ENCODE measurements around the gene EFCAB7. TPM values are rescaled to one million over a fixed set of nuclear protein-coding genes. Genes with fewer than 3 reads are reported as not detected.

Gene EFCAB7
- total and polyA plus RNA-seq, 8 donors, result 2.0 to 4.5 (median 3.6) TPM

- Histone ChIP-seq H3K4me3 (no peak overlapping the region), H3K36me3 (no peaks in the 10 kb centered on the region), H3K9me3 (no peaks in the 10 kb centered on the region), H3K27ac (no peak overlapping the region), H3K27me3 (no peaks in the 10 kb centered on the region), H3K4me1 (peaks cover 0 to 12% (median 9%) of the 10 kb centered on the region in 3 donors)
- peak in 2 of 6 donors; percentile 11 to 34 for DNase-seq
- WGBS, 2 donors, result 51 to 61% methylated on average over 6 of the region's 6 CpGs
- ATAC-seq, result peak; percentile 53 to 85 (median 74)
- FAIRE-seq, result no peak
- intact Hi-C loops (cut with DNase I), result no loop called here
- TF ChIP-seq CTCF (IDR thresholded peaks at IDR 0.05), result peak in 3 of 4 donors; percentile 19 to 51 (median 34)
Observed at GRCh38 chr1:63557365-63557987, 34.2 kb downstream of the EFCAB7 start.

- no peak overlapping the region for H3K4me3 ChIP-seq
- no peak for FAIRE-seq
- H3K36me3 ChIP-seq, result no peaks in the 10 kb centered on the region
- no peaks in the 10 kb centered on the region for H3K27me3 ChIP-seq
- intact Hi-C loops (cut with DNase I), result no loop called here
- no peak for TF ChIP-seq CTCF (IDR thresholded peaks at IDR 0.05)
- H3K27ac ChIP-seq, result no peak overlapping the region
- no peak for DNase-seq
- no peak for ATAC-seq
- peaks cover 0 to 12% (median 9%) of the 10 kb centered on the region in 3 donors for H3K4me1 ChIP-seq
- no peaks in the 10 kb centered on the region for H3K9me3 ChIP-seq
- WGBS, 2 donors, result 69 to 72% methylated on average over 2 of the region's 2 CpGs
Observed at GRCh38 chr1:63559357-63559756, 36.0 kb downstream of the EFCAB7 start.

GRCh38 chr1:63563745-63564144 is 40.4 kb downstream of the EFCAB7 start:
- TF ChIP-seq CTCF (IDR thresholded peaks at IDR 0.05), result no peak
- intact Hi-C loops (cut with DNase I), result no loop called here
- H3K27ac ChIP-seq, result no peak overlapping the region
- peaks cover 0 to under 1% (median 0%) of the 10 kb centered on the region in 3 donors for H3K4me1 ChIP-seq
- FAIRE-seq (no peak), DNase-seq (no peak), ATAC-seq (no peak)
- H3K27me3 ChIP-seq, result no peaks in the 10 kb centered on the region
- H3K4me3 ChIP-seq, result no peak overlapping the region
- no peaks in the 10 kb centered on the region for H3K36me3 ChIP-seq
- H3K9me3 ChIP-seq, result no peaks in the 10 kb centered on the region

GRCh38 chr1:63569068-63569467 is 45.7 kb downstream of the EFCAB7 start:
- FAIRE-seq, result no peak

More at GRCh38 chr1:63569068-63569467, 45.7 kb downstream of the EFCAB7 start:
- Histone ChIP-seq H3K4me1 (no peaks in the 10 kb centered on the region), H3K27me3 (no peaks in the 10 kb centered on the region), H3K27ac (no peak overlapping the region), H3K4me3 (no peak overlapping the region), H3K36me3 (no peaks in the 10 kb centered on the region), H3K9me3 (no peaks in the 10 kb centered on the region)
- WGBS, 2 donors, result 87 to 93% methylated on average over 4 of the region's 4 CpGs
- no peak for DNase-seq
- intact Hi-C loops (cut with DNase I), result no loop called here
- no peak for TF ChIP-seq CTCF (IDR thresholded peaks at IDR 0.05)
- ATAC-seq, result no peak

Data from pancreas (tissue), 10 donors.